Stimulated activated CD4-positive, alpha-beta T cell treated with anti-CD3 and anti-CD28 coated beads, Interleukin-12 subunit alpha, Interleukin-12 subunit beta, amount 100 ng/mL, for 48 hours (primary cell): ENCODE data around the gene DNAI4.
A peak's percentile ranks its signal among the peaks of the same experiment; 100 is the strongest.
"Not testable (repeated sequence)": the region's sequence is repeated elsewhere in the genome, so short reads cannot be mapped to it uniquely, and the experiment has no call there.

Source experiments
- DNase-seq, 3 donors: peaks; one replicate each; pipeline ENCODE4 v3.0.0-alpha.2; 2020; ENCODE audit warnings: low read depth in 2 of 3, low spot score in 1 of 3

The DNAI4 gene

GRCh38 chr1:66924756-66925557, at the start of gene DNAI4, which contains the start of gene MIER1:
Gene DNAI4 (minus strand): TSS chr1:66924856. CDS start chr1:66924831, 25 bp downstream.
Gene MIER1 (plus strand): TSS chr1:66924990. CDS start chr1:66925029, 39 bp downstream.
- peak; percentile 94 to 97 (median 95) for DNase-seq

- DNase-seq, result no peak
Measured at GRCh38 chr1:66968574-66968973, 43.9 kb upstream of the DNAI4 start.

GRCh38 chr1:66966188-66966873, 41.7 kb upstream of the DNAI4 start:
- DNase-seq, result not testable (repeated sequence)

DNA sequence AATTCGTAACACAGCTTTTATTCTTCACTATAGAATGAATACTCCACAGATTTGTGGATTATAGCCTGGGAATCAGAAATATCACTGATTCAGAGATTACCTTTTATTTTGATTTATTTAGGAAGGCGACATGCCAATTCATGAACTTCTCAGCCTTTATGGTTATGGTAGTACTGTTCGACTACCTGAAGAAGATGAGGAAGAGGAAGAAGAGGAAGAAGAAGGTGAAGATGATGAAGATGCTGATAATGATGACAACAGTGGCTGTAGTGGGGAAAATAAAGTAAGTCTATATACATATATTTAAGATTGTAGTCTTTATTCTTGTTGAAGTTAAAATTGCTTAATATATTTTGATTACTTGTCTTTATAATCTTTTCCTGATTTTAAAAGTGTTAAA, 33.3 kb upstream of the DNAI4 start:
- DNase-seq, result no peak

DNA sequence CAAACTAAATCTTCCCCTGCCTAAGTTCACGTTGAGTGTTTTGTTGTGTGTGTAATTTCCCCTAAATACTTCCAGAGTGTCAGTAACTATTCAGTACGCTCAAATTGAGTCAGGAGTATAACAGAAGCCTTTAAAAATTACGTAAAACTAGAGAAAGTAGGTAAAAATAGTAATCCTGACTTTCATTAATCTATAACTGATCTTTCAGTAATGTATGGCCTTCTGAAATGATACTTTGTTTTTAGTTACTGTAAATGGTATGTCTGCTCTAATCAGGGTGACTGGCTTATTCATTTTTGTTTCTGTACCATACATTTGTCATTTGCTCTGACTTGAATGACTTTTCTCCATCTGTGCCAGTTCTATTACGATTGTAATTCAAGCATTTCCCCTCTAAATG, 29.6 kb upstream of the DNAI4 start:
- DNase-seq, result no peak

- DNase-seq, result no peak
Measured at GRCh38 chr1:66951513-66951912, 26.9 kb upstream of the DNAI4 start.

DNA sequence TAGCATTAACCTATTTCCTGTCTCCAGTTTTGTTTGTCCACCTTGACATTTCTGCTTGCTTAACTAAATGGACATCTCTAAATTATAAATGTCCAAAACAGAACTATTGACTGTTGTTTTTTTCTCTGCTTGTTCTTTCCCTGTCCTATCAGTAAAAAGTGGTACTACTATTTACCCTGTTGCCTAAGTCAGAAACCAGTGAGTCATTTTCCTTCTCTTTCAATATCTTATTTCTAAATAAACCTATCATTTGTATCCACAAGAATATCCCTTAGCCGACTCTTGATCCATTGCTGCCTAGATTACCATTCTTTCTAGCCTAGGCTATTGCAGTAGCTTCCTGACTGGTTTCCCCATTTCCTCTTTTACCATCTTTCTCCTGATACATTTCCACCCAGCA, 22.6 kb upstream of the DNAI4 start:
- no peak for DNase-seq

GRCh38 chr1:66945316-66945715, 20.7 kb upstream of the DNAI4 start:
- no peak for DNase-seq

DNA sequence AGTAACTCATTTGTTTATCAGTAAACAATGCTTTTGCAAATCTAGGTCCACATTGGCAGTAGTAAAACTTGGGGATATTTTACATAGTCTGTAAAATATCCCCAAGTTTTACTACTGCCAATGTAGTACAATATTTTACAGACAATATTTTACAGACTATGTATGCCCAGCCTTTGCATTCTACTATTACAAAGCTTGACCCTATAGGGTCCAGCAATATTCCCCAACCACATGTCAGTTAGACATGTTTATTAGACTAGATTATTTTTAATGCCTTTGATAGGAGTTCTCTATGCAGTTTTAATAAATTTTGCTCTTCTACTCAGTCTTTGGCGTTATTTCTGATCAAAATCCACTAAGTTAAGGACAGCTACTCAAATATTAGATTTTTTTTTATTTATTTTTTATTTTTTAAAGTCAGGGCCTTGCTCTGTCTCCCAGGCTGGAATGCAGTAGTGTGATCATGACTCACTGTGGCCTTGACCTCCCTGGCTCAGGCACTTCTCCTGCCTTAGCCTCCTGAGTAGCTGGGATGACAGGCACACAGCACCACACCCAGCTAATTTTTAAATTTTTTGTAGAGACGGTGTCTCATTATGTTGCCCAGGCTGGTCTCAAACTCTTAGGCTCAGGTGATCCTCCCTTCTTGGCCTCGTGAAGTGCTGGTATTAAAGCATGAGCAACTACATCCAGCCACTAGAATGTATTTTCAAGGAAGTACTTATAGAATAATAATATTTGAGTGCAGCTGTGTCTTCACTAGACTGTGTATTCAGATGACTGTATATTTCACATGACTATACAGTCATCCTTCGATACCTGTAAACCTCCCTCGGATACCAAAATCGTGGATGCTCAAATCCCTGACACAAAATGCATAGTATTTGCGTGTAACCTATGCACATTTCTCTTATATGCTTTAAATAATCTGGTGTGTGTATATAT, 19.9 kb upstream of the DNAI4 start:
- DNase-seq, result no peak

- no peak for DNase-seq
Measured at GRCh38 chr1:66943361-66943969, 18.8 kb upstream of the DNAI4 start.

DNA sequence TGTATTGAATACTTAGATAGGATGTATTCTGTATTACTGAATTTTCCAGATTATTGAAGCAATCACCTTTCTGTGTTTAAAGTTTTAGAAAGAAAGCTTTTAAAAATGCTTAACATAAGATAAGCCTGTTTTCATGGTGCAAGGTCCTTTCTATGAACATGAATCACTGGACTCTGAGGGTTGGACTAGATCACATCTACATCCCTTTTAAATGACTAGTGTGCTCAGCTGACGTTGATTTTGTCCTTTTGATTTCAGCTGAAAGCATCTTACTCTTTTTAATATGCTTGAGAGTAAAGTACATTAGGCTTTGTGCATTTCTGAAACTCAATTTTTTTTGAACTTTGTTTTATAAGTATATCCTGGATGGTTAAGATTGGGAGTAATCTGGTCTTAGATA, 16.3 kb upstream of the DNAI4 start:
- DNase-seq, result no peak

DNA sequence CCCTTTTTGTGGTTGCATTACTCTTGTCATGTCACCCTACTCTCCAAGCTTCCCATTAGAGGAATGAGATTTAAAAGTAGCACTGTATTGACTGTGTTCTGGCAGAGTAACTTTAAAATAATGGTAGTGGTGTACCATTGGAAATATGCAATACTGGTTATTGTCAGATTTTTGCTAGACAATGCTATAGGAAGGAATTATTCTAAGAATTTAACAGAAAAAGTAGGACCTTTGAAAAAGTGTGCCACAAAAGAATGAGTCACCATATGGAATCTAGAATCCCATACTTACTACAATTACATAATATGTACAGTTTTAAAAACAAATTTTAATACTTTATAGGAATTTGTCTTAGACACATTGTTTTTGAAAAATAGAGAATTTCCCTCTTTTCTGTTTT, 14.0 kb upstream of the DNAI4 start:
- DNase-seq, result no peak

DNA sequence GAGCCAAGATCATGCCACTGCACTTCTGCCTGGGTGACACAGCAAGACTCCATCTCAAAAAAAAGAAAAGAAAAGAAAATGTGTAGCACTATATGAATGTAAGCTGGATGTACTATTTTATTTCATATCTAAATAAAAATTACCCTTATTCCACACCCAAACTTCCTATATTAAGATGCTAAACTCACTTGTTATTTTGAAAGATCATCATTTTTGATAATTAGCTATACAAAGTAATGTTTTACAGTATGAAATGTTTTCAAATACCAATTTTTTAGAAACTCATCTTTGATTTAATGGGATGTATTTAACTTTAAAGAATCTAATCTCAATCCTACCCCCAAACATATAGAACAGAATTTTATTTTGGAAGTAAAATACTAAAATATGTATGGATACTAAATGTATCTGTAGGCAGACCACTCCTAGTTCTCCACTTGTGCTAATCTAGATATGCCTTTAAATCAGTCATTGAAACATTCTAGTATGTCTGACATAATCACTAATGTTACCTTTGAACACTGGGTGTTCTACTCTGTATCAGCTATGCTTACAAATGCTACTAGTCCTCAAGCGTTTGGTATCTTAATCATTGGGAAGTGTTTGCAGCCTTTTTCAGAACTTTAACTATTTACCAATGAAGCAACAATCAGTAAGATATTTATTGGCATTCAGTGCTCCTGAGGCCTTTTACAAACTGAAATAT, 13.0 kb upstream of the DNAI4 start:
- no peak for DNase-seq

- DNase-seq, result no peak
Measured at GRCh38 chr1:66933887-66934700, 9.4 kb upstream of the DNAI4 start.

DNA sequence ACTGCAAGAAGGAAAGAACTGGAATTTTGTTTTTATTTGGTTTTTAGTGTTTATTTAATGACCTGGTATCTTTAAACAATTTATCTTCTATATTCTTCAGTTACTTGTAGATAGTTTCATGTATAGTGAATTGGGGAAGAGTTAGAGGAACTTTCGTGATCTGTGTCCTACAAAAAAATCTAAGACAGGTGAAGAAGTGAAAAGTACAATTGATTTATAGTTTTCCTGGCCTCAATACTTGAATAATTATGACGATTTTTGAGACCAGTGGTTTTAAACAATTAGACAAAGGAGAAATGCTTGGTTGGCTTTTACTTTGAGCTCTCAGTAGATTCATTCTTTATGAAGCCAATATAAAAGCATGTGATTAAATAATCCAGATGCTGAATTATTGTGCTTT, 7.6 kb upstream of the DNAI4 start:
- DNase-seq, result no peak

DNA sequence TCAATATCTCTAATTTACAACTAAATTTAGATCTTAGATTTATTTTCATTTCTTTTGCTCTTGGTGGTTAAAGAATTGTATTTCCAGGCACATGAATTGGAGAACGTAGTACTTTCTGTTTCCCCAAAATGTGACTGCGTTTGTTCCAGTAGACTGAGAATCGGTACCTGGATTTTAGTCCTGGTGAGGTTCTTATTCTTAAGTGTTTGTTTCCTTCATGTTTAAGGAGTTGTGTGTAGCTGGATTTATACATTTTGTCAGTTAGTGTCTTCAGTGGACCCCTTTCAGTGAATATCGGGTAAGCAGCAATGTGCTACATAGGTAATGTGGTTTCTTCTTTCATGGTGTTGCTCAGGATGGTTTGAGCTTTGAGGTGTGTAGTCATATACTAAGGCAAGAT, 6.9 kb upstream of the DNAI4 start:
- DNase-seq, result no peak

DNA sequence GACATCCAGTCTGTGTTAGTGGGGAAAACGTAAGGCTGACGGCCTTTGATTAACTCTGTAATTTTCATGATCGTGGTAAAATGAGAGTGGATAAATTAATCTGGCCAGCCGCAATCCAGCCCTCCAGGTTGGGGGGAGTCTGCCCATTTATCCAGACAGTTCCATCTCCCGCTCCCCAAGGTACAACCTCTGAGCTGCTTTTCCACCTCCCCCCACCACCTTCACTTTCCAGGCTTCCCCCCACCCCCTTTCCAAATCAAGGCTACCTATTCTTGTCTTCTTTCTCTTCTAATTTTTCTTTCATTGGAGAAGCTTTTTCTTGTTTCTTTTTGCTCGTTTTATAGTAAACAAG, 6.1 kb upstream of the DNAI4 start:
- no peak for DNase-seq

- peak; percentile 84 to 89 (median 84) for DNase-seq
Measured at GRCh38 chr1:66929999-66930822, 5.6 kb upstream of the DNAI4 start.

GRCh38 chr1:66929691-66929998, 5.0 kb upstream of the DNAI4 start:
- DNase-seq, result no peak
